ENCODE measurements around the gene DACH2. TPM values are rescaled to one million over a fixed set of nuclear protein-coding genes. Genes with fewer than 3 reads are reported as not detected.

The DACH2 gene
- total RNA-seq, 1 experiment from 2014 or later, result 1.0 TPM

DNA sequence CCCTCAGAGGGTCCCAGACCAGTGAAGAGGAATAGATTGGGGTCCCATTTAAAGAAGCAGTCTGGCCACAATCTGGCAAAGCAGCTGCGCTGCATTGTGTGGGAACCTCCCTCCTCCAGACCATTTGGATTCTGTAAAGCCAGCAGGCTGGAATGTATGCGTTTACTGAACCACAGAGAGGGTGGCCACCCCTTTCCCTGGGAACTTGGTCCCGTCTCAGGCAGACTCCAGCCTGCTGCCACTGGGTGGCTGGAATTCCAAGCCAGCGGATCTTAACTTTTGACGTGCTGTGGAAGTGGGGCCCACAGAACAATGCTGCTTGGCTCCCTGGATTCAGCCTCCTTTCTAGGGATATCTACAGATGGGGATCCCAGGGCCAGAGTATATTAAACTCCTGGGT is 307.2 kb downstream of the DACH2 start:
- Histone ChIP-seq H3K14ac (ENCODE audit: insufficient read depth, low read length) (no peak overlapping the region), H3K56ac (ENCODE audit: insufficient read length, low read depth, low read length) (no peak overlapping the region), H3T11ph (ENCODE audit: low read length) (no peak overlapping the region), H3K27me3 (ENCODE audit: insufficient read depth, low read length) (no peaks in the 10 kb centered on the region), H3K79me2 (ENCODE audit: insufficient read depth, low read length) (no peaks in the 10 kb centered on the region), H3K27ac (ENCODE audit: insufficient read length, low read depth, low read length) (no peak overlapping the region), H2BK5ac (ENCODE audit: insufficient read length, low read length) (no peak overlapping the region), H2AFZ (ENCODE audit: low read length) (no peak overlapping the region), H4K91ac (ENCODE audit: insufficient read length, low read depth, low read length) (no peak overlapping the region), H4K20me1 (ENCODE audit: control insufficient read depth, insufficient read depth, insufficient read length) (no peaks in the 10 kb centered on the region), H3K23me2 (ENCODE audit: insufficient read length, low read depth, low read length, poor library complexity, severe bottlenecking) (no peaks in the 10 kb centered on the region), H3K4ac (ENCODE audit: low read depth, low read length) (no peak overlapping the region), H4K8ac (replicated peaks; ENCODE audit: insufficient read length, low read depth, low read length) (no peak overlapping the region), H3K79me1 (ENCODE audit: insufficient read depth, low read depth, low read length, poor library complexity, severe bottlenecking) (no peaks in the 10 kb centered on the region), H3K4me1 (ENCODE audit: insufficient read depth, low read length) (no peaks in the 10 kb centered on the region), H2BK12ac (ENCODE audit: insufficient read length, low read depth, low read length) (no peak overlapping the region), H2BK15ac (ENCODE audit: low read depth, low read length) (no peak overlapping the region), H3K18ac (ENCODE audit: insufficient read length, low read depth, low read length) (no peak overlapping the region), H3K9me3 (ENCODE audit: control insufficient read depth, low read depth, low read length) (no peaks in the 10 kb centered on the region), H3K9ac (ENCODE audit: extremely low read depth, insufficient read length, low read length) (no peak overlapping the region), H3K4me2 (ENCODE audit: insufficient read depth, insufficient read length, low read length) (no peak overlapping the region), H2AK5ac (ENCODE audit: insufficient read length, low read length) (no peak overlapping the region), H4K5ac (ENCODE audit: insufficient read length, low read depth, low read length) (no peak overlapping the region), H2BK20ac (ENCODE audit: low read depth, low read length, poor library complexity, severe bottlenecking) (no peak overlapping the region), H2BK120ac (ENCODE audit: low read depth, low read length, poor library complexity, severe bottlenecking) (no peak overlapping the region), H3K23ac (ENCODE audit: insufficient read length, low read depth, low read length) (no peak overlapping the region)
- Mint-ChIP-seq H3K36me3 (ENCODE audit: insufficient read depth in 1 of 3, low read depth in 3 of 3) (0 out of 7 replicates have a peak, but pooled peaks cover 0 to 3% (median 0%) of the 10 kb centered on the region in 3 experiments), H3K4me1 (no peaks in the 10 kb centered on the region), H3K4me3 (no peak overlapping the region), H3K27me3 (ENCODE audit: low read depth) (no peaks in the 10 kb centered on the region), H3K9me3 (peaks cover 0 to 41% of the 10 kb centered on the region in 2 experiments; a peak in 4 of 5 replicates), H3K27ac (no peak overlapping the region; a peak in 2 of 7 replicates)
- no peak for DNase-seq
- no CpG with 5 or more reads among the region's 5 CpGs for WGBS (ENCODE audit: extremely low coverage, insufficient read length, low lambda C conversion rate)
- TF ChIP-seq, protein P1, sequence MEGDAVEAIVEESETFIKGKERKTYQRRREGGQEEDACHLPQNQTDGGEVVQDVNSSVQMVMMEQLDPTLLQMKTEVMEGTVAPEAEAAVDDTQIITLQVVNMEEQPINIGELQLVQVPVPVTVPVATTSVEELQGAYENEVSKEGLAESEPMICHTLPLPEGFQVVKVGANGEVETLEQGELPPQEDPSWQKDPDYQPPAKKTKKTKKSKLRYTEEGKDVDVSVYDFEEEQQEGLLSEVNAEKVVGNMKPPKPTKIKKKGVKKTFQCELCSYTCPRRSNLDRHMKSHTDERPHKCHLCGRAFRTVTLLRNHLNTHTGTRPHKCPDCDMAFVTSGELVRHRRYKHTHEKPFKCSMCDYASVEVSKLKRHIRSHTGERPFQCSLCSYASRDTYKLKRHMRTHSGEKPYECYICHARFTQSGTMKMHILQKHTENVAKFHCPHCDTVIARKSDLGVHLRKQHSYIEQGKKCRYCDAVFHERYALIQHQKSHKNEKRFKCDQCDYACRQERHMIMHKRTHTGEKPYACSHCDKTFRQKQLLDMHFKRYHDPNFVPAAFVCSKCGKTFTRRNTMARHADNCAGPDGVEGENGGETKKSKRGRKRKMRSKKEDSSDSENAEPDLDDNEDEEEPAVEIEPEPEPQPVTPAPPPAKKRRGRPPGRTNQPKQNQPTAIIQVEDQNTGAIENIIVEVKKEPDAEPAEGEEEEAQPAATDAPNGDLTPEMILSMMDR (conservative IDR thresholded peaks at IDR 0.05), result 0 out of 3 replicates have a peak, but pooled peaks have one; percentile 14
